Panc1 (cell line): ENCODE results near the gene ARHGEF38. TPM values are rescaled to one million over a fixed set of nuclear protein-coding genes. Genes with fewer than 3 reads are reported as not detected.

Experiments
- ATAC-seq: fragments of 200-7000 bp; cut with Tn5 transposase; 2 replicates; pipeline ENCODE4 v1.9.1; 2020; ENCODE audit warnings: mild to moderate bottlenecking, moderate library complexity
- BruUV-seq: library from RNA; stranded (reverse); fragments of 400-500 nt; replicated peaks from 2 replicates; lab custom pipeline; 2021; lab: Mats Ljungman, UMichigan
- CTCF ChIA-PET: fragments of 300-600 bp; sonication (Branson Sonifier 250); formaldehyde crosslinking; loops from one replicate; lab custom pipeline; 2022; ENCODE audit warnings: antibody characterized with exemption; lab: Charles Lee
- POLR2A ChIA-PET: fragments of 300-600 bp; sonication (Branson Sonifier 250); formaldehyde crosslinking; loops from one replicate; lab custom pipeline; 2022; ENCODE audit warnings: antibody characterized with exemption; lab: Charles Lee
- DNase-seq: peaks from one replicate; pipeline ENCODE4 v3.0.0-alpha.2; 2010; ENCODE audit warnings: low read depth, low spot score
- H3K27ac ChIP-seq: 2 replicates; pipeline ENCODE4 v1.5.1; 2011; ENCODE audit warnings: mild to moderate bottlenecking, low read length, inconsistent platforms
- H3K27me3 ChIP-seq: fragments of 200-500 bp; sonication (Bioruptor generic); 2 replicates; pipeline ENCODE4 v1.6.0; 2014; ENCODE audit warnings: low read length, inconsistent platforms; ENCODE audit not compliant: control insufficient read depth, insufficient read depth
- H3K36me3 ChIP-seq: fragments of 200-500 bp; sonication (Bioruptor generic); 2 replicates; pipeline ENCODE4 v1.5.1; 2014; ENCODE audit warnings: inconsistent platforms, mild to moderate bottlenecking, low read length, moderate library complexity; ENCODE audit not compliant: control insufficient read depth, insufficient read depth
- H3K4me1 ChIP-seq: 2 replicates; pipeline ENCODE4 v1.5.1; 2011; ENCODE audit warnings: inconsistent platforms, mild to moderate bottlenecking, low read length, moderate library complexity; ENCODE audit not compliant: control insufficient read depth, insufficient read depth
- H3K4me3 ChIP-seq, 2 experiments: 2 replicates each; pipeline ENCODE4 v1.5.1; 2011 to 2012; ENCODE audit warnings: low read depth in 2 of 2, low read length in 2 of 2, mild to moderate bottlenecking in 2 of 2, inconsistent platforms in 1 of 2, moderate library complexity in 1 of 2
- H3K9me3 ChIP-seq: fragments of 200-500 bp; sonication (Bioruptor generic); 2 replicates; pipeline ENCODE4 v1.5.1; 2014; ENCODE audit warnings: low read depth, mild to moderate bottlenecking, inconsistent platforms, low read length, moderate library complexity; ENCODE audit not compliant: control insufficient read depth, insufficient read depth
- CTCF ChIP-seq: fragments of 450-650 bp; IDR thresholded peaks from 2 replicates; pipeline ENCODE4 v1.5.1; 2017; ENCODE audit warnings: mild to moderate bottlenecking
- POLR2AphosphoS5 ChIP-seq: IDR thresholded peaks from 2 replicates; pipeline ENCODE4 v1.6.1; 2012; ENCODE audit warnings: mild to moderate bottlenecking, low read depth, low read length, moderate library complexity
- REST ChIP-seq, 2 experiments: IDR thresholded peaks; 2 replicates each; pipeline ENCODE4 v1.6.1; 2011 to 2012; ENCODE audit warnings: low read depth in 2 of 2, control low read depth in 1 of 2, low read length in 1 of 2, mild to moderate bottlenecking in 1 of 2, moderate library complexity in 1 of 2; ENCODE audit not compliant: insufficient read depth in 1 of 2
- SIN3A ChIP-seq: IDR thresholded peaks from 2 replicates; pipeline ENCODE4 v1.6.1; 2012; ENCODE audit warnings: low read depth, mild to moderate bottlenecking, low read length, moderate library complexity, borderline replicate concordance; ENCODE audit not compliant: insufficient read depth
- TCF7L2 ChIP-seq: IDR thresholded peaks from 2 replicates; pipeline ENCODE4 v1.6.1; 2011; ENCODE audit warnings: mild to moderate bottlenecking, low read depth, low read length, inconsistent platforms
- in situ Hi-C: cut with HindIII; loops from 2 replicates; pipeline ENCODE4 v1.10.0; 2016; ENCODE audit warnings: low sequenced_read_pairs, low pct_unique_long_range_greater_than_20kb
- intact Hi-C: fragments of 100-400 bp; cut with micrococcal nuclease; formaldehyde crosslinking; loops from one replicate; pipeline ENCODE4 v1.10.0; 2022; ENCODE audit not compliant: unreplicated experiment
- total RNA-seq: library from RNA; stranded (reverse); gene quantifications from one replicate; pipeline ENCODE4 v1.2.1, GENCODE V29; 2021; ENCODE audit not compliant: unreplicated experiment

ARHGEF38 gene
- total RNA-seq, 1 experiment from 2014 or later, result not detected

GRCh38 chr4:105626846-105627245 is 74.4 kb downstream of the ARHGEF38 start:
- no peak overlapping the region for H3K4me3 ChIP-seq
- ATAC-seq, result no peak
- no peaks in the 10 kb centered on the region for H3K27me3 ChIP-seq
- H3K9me3 ChIP-seq, result no peaks in the 10 kb centered on the region
- ChIA-PET CTCF (no interaction called here), POLR2A (no interaction called here)
- intact Hi-C loops, result no loop called here
- in situ Hi-C loops, result no loop called here
- no peak overlapping the region for H3K27ac ChIP-seq
- no TSS peak for BruUV-seq
- H3K36me3 ChIP-seq, result no peaks in the 10 kb centered on the region
- no peak for DNase-seq
- TF ChIP-seq POLR2AphosphoS5 (no peak), CTCF (no peak), SIN3A (no peak), TCF7L2 (no peak), REST (IDR thresholded peaks at IDR 0.05; ENCODE audit: insufficient read depth in 1 of 2, low read depth in 2 of 2, low read length in 1 of 2) (no peak)
- H3K4me1 ChIP-seq, result no peaks in the 10 kb centered on the region

- no peak for ATAC-seq
Measured at GRCh38 chr4:105627620-105628019, 75.2 kb downstream of the ARHGEF38 start.

More at GRCh38 chr4:105627620-105628019, 75.2 kb downstream of the ARHGEF38 start:
- CTCF ChIA-PET, result no interaction called here
- no peaks in the 10 kb centered on the region for H3K36me3 ChIP-seq
- H3K9me3 ChIP-seq, result no peaks in the 10 kb centered on the region
- POLR2A ChIA-PET, result interaction anchor here (0.7 kb wide), 1 partner anchor 82 kb away, joined by 4 read pairs; no protein-coding TSS in a partner anchor
- in situ Hi-C loops, result no loop called here
- intact Hi-C loops, result no loop called here
- H3K27me3 ChIP-seq, result no peaks in the 10 kb centered on the region
- no peak overlapping the region for H3K4me3 ChIP-seq
- no peak overlapping the region for H3K27ac ChIP-seq
- no TSS peak for BruUV-seq
- DNase-seq, result no peak
- no peaks in the 10 kb centered on the region for H3K4me1 ChIP-seq
- TF ChIP-seq TCF7L2, result no peak
- TF ChIP-seq SIN3A, result no peak
- no peak for TF ChIP-seq CTCF
- TF ChIP-seq POLR2AphosphoS5, result no peak
- TF ChIP-seq REST (IDR thresholded peaks at IDR 0.05; ENCODE audit: insufficient read depth in 1 of 2, low read depth in 2 of 2, low read length in 1 of 2), result no peak
